ENCODE data around the gene VAV3. TPM values are rescaled to one million over a fixed set of nuclear protein-coding genes. Genes with fewer than 3 reads are reported as not detected.

VAV3 gene
- total RNA-seq, 2 experiments from 2014 or later: 1.3 to 1.9 TPM

- no peak overlapping the region for H3K4me3 Mint-ChIP-seq
- DNase-seq: no peak
- CTCF ChIA-PET: interaction anchor here (1.0 to 1.1 kb wide), 2 partner anchors 55 to 131 kb away, joined by 3 to 4 read pairs; no protein-coding TSS in a partner anchor
- H3K4me1 Mint-ChIP-seq: no peaks in the 10 kb centered on the region
- no peaks in the 10 kb centered on the region for H3K36me3 Mint-ChIP-seq (ENCODE audit: low read depth)
- intact Hi-C loops (cut with DNase I, micrococcal nuclease): no loop called here
- ATAC-seq: no peak
- H3K27ac Mint-ChIP-seq: no peak overlapping the region
- POLR2A ChIA-PET: no interaction called here
- no peaks in the 10 kb centered on the region for H3K9me3 Mint-ChIP-seq (ENCODE audit: low read depth)
- H3K27me3 Mint-ChIP-seq: peaks cover 1% of the 10 kb centered on the region
These were observed 28.9 kb upstream of the VAV3 start for GRCh38 chr1:107993920-107994319.

GRCh38 chr1:107992347-107992746 is 27.4 kb upstream of the VAV3 start:
- Mint-ChIP-seq H3K9me3 (ENCODE audit: low read depth) (no peaks in the 10 kb centered on the region), H3K27ac (no peak overlapping the region), H3K27me3 (peaks cover 1% of the 10 kb centered on the region), H3K4me3 (no peak overlapping the region), H3K4me1 (no peaks in the 10 kb centered on the region), H3K36me3 (ENCODE audit: low read depth) (no peaks in the 10 kb centered on the region)
- DNase-seq (no peak), ATAC-seq (no peak)
- intact Hi-C loops (cut with DNase I, micrococcal nuclease): no loop called here
- CTCF ChIA-PET: no interaction called here
- POLR2A ChIA-PET: no interaction called here

- POLR2A ChIA-PET: no interaction called here
These were observed 26.5 kb upstream of the VAV3 start for GRCh38 chr1:107991371-107992066.

GRCh38 chr1:107990606-107991005 is 25.6 kb upstream of the VAV3 start:
- intact Hi-C loops (cut with DNase I, micrococcal nuclease): no loop called here
- no peaks in the 10 kb centered on the region for H3K9me3 Mint-ChIP-seq (ENCODE audit: low read depth)
- H3K27me3 Mint-ChIP-seq: peaks cover 1% of the 10 kb centered on the region
- ATAC-seq: no peak
- CTCF ChIA-PET: interaction anchor here (1.2 kb wide), 1 partner anchor 209 kb away, joined by 4 read pairs; no protein-coding TSS in a partner anchor
- POLR2A ChIA-PET: no interaction called here
- peak; percentile 14 for DNase-seq
- no peaks in the 10 kb centered on the region for H3K36me3 Mint-ChIP-seq (ENCODE audit: low read depth)
- no peak overlapping the region for H3K4me3 Mint-ChIP-seq
- H3K27ac Mint-ChIP-seq: no peak overlapping the region
- H3K4me1 Mint-ChIP-seq: no peaks in the 10 kb centered on the region

More at GRCh38 chr1:107991371-107992066, 26.5 kb upstream of the VAV3 start:
- intact Hi-C loops (cut with DNase I, micrococcal nuclease): no loop called here
- no peak for DNase-seq
- no peaks in the 10 kb centered on the region for H3K36me3 Mint-ChIP-seq (ENCODE audit: low read depth)
- H3K4me3 Mint-ChIP-seq: no peak overlapping the region
- no peaks in the 10 kb centered on the region for H3K9me3 Mint-ChIP-seq (ENCODE audit: low read depth)
- H3K4me1 Mint-ChIP-seq: no peaks in the 10 kb centered on the region
- no peak for ATAC-seq
- H3K27me3 Mint-ChIP-seq: peaks cover 1% of the 10 kb centered on the region
- CTCF ChIA-PET: interaction anchor here (1.2 kb wide), 1 partner anchor 209 kb away, joined by 4 read pairs; no protein-coding TSS in a partner anchor
- H3K27ac Mint-ChIP-seq: no peak overlapping the region

- no peak overlapping the region for H3K27ac Mint-ChIP-seq
- no peak overlapping the region for H3K4me3 Mint-ChIP-seq
- intact Hi-C loops (cut with DNase I, micrococcal nuclease): no loop called here
- DNase-seq: no peak
- peaks cover 1% of the 10 kb centered on the region for H3K27me3 Mint-ChIP-seq
- H3K36me3 Mint-ChIP-seq (ENCODE audit: low read depth): no peaks in the 10 kb centered on the region
- no peak for ATAC-seq
- H3K4me1 Mint-ChIP-seq: peaks cover 11% of the 10 kb centered on the region
- POLR2A ChIA-PET: no interaction called here
- no peaks in the 10 kb centered on the region for H3K9me3 Mint-ChIP-seq (ENCODE audit: low read depth)
- CTCF ChIA-PET: no interaction called here
These were observed 16.3 kb upstream of the VAV3 start for GRCh38 chr1:107981277-107981676.

GRCh38 chr1:107979926-107980325 is 14.9 kb upstream of the VAV3 start:
- Mint-ChIP-seq H3K4me3 (no peak overlapping the region), H3K27me3 (peaks cover 1% of the 10 kb centered on the region), H3K4me1 (peaks cover 13% of the 10 kb centered on the region), H3K36me3 (ENCODE audit: low read depth) (no peaks in the 10 kb centered on the region), H3K9me3 (ENCODE audit: low read depth) (no peaks in the 10 kb centered on the region), H3K27ac (no peak overlapping the region)
- intact Hi-C loops (cut with DNase I, micrococcal nuclease): no loop called here
- ChIA-PET POLR2A (no interaction called here), CTCF (interaction anchor here (1.1 kb wide), 1 partner anchor 146 kb away, joined by 3 read pairs; no protein-coding TSS in a partner anchor)
- DNase-seq (no peak), ATAC-seq (no peak)

GRCh38 chr1:107979088-107979487 is 14.1 kb upstream of the VAV3 start:
- ChIA-PET CTCF (interaction anchor here (1.1 kb wide), 1 partner anchor 146 kb away, joined by 3 read pairs; no protein-coding TSS in a partner anchor), POLR2A (no interaction called here)
- Mint-ChIP-seq H3K36me3 (ENCODE audit: low read depth) (no peaks in the 10 kb centered on the region), H3K9me3 (ENCODE audit: low read depth) (no peaks in the 10 kb centered on the region), H3K4me1 (peaks cover 13% of the 10 kb centered on the region), H3K27ac (no peak overlapping the region), H3K27me3 (peaks cover 1% of the 10 kb centered on the region), H3K4me3 (no peak overlapping the region)
- ATAC-seq (peak; percentile 44), DNase-seq (no peak)
- intact Hi-C loops (cut with DNase I, micrococcal nuclease): no loop called here

GRCh38 chr1:107976836-107977235 is 11.9 kb upstream of the VAV3 start:
- Mint-ChIP-seq H3K27me3 (peaks cover 1% of the 10 kb centered on the region), H3K4me3 (no peak overlapping the region), H3K36me3 (ENCODE audit: low read depth) (no peaks in the 10 kb centered on the region), H3K9me3 (ENCODE audit: low read depth) (no peaks in the 10 kb centered on the region), H3K4me1 (peaks cover 13% of the 10 kb centered on the region), H3K27ac (no peak overlapping the region)
- CTCF ChIA-PET: no interaction called here
- POLR2A ChIA-PET: no interaction called here
- no peak for ATAC-seq
- intact Hi-C loops (cut with DNase I, micrococcal nuclease): no loop called here
- no peak for DNase-seq

- peak; percentile 61 for DNase-seq
- no peaks in the 10 kb centered on the region for H3K36me3 Mint-ChIP-seq (ENCODE audit: low read depth)
- no peak overlapping the region for H3K27ac Mint-ChIP-seq
- H3K27me3 Mint-ChIP-seq: peaks cover 3% of the 10 kb centered on the region
- ChIA-PET CTCF (interaction anchor here (1.4 to 1.6 kb wide), 2 partner anchors 42 to 194 kb away, joined by 5 read pairs; no protein-coding TSS in a partner anchor), POLR2A (no interaction called here)
- ATAC-seq: peak; percentile 71
- no peak overlapping the region for H3K4me3 Mint-ChIP-seq
- intact Hi-C loops (cut with DNase I, micrococcal nuclease): no loop called here
- H3K4me1 Mint-ChIP-seq: peaks cover 13% of the 10 kb centered on the region
- no peaks in the 10 kb centered on the region for H3K9me3 Mint-ChIP-seq (ENCODE audit: low read depth)
These were observed 11.5 kb upstream of the VAV3 start for GRCh38 chr1:107976431-107976830.

- no peaks in the 10 kb centered on the region for H3K9me3 Mint-ChIP-seq (ENCODE audit: low read depth)
- H3K36me3 Mint-ChIP-seq (ENCODE audit: low read depth): no peaks in the 10 kb centered on the region
- ChIA-PET CTCF (interaction anchor here (1.3 to 1.6 kb wide), 4 partner anchors 10 to 193 kb away, joined by 4 to 5 read pairs (median 4); partner anchors contain the start of gene VAV3), POLR2A (no interaction called here)
- H3K27ac Mint-ChIP-seq: no peak overlapping the region
- DNase-seq (no peak), ATAC-seq (no peak)
- no peak overlapping the region for H3K4me3 Mint-ChIP-seq
- H3K27me3 Mint-ChIP-seq: peaks cover 2% of the 10 kb centered on the region
- peaks cover 13% of the 10 kb centered on the region for H3K4me1 Mint-ChIP-seq
- intact Hi-C loops (cut with DNase I, micrococcal nuclease): no loop called here
These were observed 10.9 kb upstream of the VAV3 start for GRCh38 chr1:107975851-107976250.

- ATAC-seq: no peak
- POLR2A ChIA-PET: interaction anchor here (0.6 kb wide), 1 partner anchor 156 kb away, joined by 5 read pairs; no protein-coding TSS in a partner anchor
- Mint-ChIP-seq H3K9me3 (ENCODE audit: low read depth) (no peaks in the 10 kb centered on the region), H3K4me1 (peaks cover 13% of the 10 kb centered on the region), H3K27me3 (peaks cover 2% of the 10 kb centered on the region), H3K36me3 (ENCODE audit: low read depth) (no peaks in the 10 kb centered on the region), H3K4me3 (no peak overlapping the region), H3K27ac (no peak overlapping the region)
- CTCF ChIA-PET: interaction anchor here (1.0 kb wide), 1 partner anchor 152 kb away, joined by 4 read pairs; no protein-coding TSS in a partner anchor
- DNase-seq: no peak
- intact Hi-C loops (cut with DNase I, micrococcal nuclease): no loop called here
These were observed 9.1 kb upstream of the VAV3 start for GRCh38 chr1:107974090-107974489.
